ENCODE measurements around the gene TNS1. TPM values are rescaled to one million over a fixed set of nuclear protein-coding genes. Genes with fewer than 3 reads are reported as not detected.

TNS1 gene
- total RNA-seq, 4 donors from 2014 or later = 169 to 316 (median 229) TPM

DNA sequence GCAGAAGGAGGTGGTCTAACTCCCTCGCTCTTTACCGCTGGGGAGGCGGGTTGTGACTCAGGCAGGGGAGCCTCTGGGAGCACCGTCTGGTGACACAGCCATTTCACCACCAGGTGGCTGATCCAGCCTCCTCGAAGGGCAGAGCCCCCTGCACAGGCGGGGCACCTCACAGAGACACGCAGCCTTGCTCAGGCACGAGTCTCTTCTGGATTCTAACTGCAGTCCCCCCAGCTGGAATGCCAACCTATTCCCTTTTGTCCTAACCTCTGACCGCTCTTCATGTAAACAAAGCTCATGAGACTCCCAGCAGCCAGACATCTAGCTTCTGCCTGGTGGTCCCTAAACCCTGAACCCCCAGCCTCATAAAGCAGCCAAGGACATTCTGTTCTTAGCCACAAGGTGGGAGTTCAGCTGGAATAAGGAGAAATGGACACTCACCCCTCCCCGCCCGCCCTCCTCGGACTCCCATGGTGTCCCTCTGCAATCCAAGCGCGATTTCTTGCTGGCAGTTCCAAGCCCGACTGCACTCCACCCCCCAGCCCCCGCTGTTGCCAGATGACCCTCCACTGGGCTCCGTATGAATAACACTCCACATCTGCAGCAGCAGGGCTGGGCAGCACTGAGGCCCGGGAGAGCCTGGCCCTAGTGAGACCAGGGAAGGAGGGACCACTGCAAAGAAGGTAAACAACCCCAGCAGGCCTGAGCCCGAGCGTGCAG lies 84.3 kb downstream of the TNS1 start:
- H3K27ac ChIP-seq = peak overlapping the region; percentile 96 to 99 (median 97)
- H3K27me3 ChIP-seq = no peaks in the 10 kb centered on the region
- peaks cover 84 to 97% of the 10 kb centered on the region in 2 donors for H3K4me1 ChIP-seq
- TF ChIP-seq POLR2A (IDR thresholded peaks at IDR 0.05) = peak in 1 of 2 donors; percentile 25
- TF ChIP-seq, protein P1, sequence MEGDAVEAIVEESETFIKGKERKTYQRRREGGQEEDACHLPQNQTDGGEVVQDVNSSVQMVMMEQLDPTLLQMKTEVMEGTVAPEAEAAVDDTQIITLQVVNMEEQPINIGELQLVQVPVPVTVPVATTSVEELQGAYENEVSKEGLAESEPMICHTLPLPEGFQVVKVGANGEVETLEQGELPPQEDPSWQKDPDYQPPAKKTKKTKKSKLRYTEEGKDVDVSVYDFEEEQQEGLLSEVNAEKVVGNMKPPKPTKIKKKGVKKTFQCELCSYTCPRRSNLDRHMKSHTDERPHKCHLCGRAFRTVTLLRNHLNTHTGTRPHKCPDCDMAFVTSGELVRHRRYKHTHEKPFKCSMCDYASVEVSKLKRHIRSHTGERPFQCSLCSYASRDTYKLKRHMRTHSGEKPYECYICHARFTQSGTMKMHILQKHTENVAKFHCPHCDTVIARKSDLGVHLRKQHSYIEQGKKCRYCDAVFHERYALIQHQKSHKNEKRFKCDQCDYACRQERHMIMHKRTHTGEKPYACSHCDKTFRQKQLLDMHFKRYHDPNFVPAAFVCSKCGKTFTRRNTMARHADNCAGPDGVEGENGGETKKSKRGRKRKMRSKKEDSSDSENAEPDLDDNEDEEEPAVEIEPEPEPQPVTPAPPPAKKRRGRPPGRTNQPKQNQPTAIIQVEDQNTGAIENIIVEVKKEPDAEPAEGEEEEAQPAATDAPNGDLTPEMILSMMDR (IDR thresholded peaks at IDR 0.05) = peak in 3 of 6 experiments; percentile 4 to 25 (median 20)
- no peaks in the 10 kb centered on the region for H3K9me3 ChIP-seq
- H3K36me3 ChIP-seq = peaks cover 3 to 9% of the 10 kb centered on the region in 2 donors
- 37 to 43% methylated on average over 20 of the region's 20 CpGs for WGBS, 2 donors
- intact Hi-C loops (cut with DNase I) = no loop called here
- H3K4me3 ChIP-seq (replicated peaks in 1 of 3) = no peak overlapping the region
- peak; percentile 72 to 73 for DNase-seq

GRCh38 chr2:217916504-217917254 lies 86.1 kb downstream of the TNS1 start:
- Histone ChIP-seq H3K27ac (peak overlapping the region; percentile 96 to 99 (median 97)), H3K27me3 (no peaks in the 10 kb centered on the region), H3K9me3 (no peaks in the 10 kb centered on the region), H3K4me1 (peaks cover 84 to 97% of the 10 kb centered on the region in 2 donors), H3K4me3 (replicated peaks in 1 of 3) (no peak overlapping the region), H3K36me3 (peaks cover 3 to 9% of the 10 kb centered on the region in 2 donors)
- intact Hi-C loops (cut with DNase I) = no loop called here
- DNase-seq = peak; percentile 81 to 86
- WGBS, 2 donors = 22 to 29% methylated on average over 10 of the region's 10 CpGs
- TF ChIP-seq, protein P1 (IDR thresholded peaks at IDR 0.05) = no peak
- peak in 1 of 2 donors; percentile 67 for TF ChIP-seq POLR2A (IDR thresholded peaks at IDR 0.05)

- Histone ChIP-seq H3K9me3 (no peaks in the 10 kb centered on the region), H3K4me1 (peaks cover 84 to 97% of the 10 kb centered on the region in 2 donors), H3K4me3 (replicated peaks in 1 of 3) (no peak overlapping the region), H3K27ac (peak overlapping the region; percentile 96 to 99 (median 97)), H3K36me3 (peaks cover 3 to 9% of the 10 kb centered on the region in 2 donors), H3K27me3 (no peaks in the 10 kb centered on the region)
- no peak for DNase-seq
- WGBS, 2 donors = 84 to 85% methylated on average over 5 of the region's 5 CpGs
- TF ChIP-seq, protein P1 (IDR thresholded peaks at IDR 0.05) = no peak
- no peak for TF ChIP-seq POLR2A (IDR thresholded peaks at IDR 0.05)
- intact Hi-C loops (cut with DNase I) = no loop called here
These were observed 87.1 kb downstream of the TNS1 start for GRCh38 chr2:217915706-217916105.

DNA sequence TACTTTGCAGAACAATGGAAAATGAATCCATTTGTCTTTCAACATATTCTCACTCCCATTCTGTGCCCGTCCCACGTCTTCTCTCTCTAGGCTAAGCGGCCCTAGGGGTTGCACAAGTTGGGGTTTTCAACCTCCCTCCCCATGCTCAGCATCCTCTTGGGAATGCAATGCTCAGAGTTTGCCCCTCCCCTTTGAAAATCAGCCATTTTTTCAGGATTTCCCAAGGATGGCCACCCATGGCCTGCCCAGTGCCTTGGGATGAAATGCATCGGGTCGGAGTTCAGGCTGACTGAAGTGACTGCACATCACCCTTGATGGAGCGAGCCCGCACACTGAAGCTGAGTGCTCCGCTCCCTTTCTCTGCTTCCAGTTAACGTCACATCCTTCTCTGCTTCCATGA lies 87.9 kb downstream of the TNS1 start:
- H3K9me3 ChIP-seq = no peaks in the 10 kb centered on the region
- 81 to 91% methylated on average over 9 of the region's 9 CpGs for WGBS, 2 donors
- TF ChIP-seq POLR2A (IDR thresholded peaks at IDR 0.05) = no peak
- TF ChIP-seq, protein P1 (IDR thresholded peaks at IDR 0.05) = no peak
- H3K27ac ChIP-seq = peak overlapping the region; percentile 96 to 100 (median 98)
- no peaks in the 10 kb centered on the region for H3K27me3 ChIP-seq
- peaks cover 84 to 97% of the 10 kb centered on the region in 2 donors for H3K4me1 ChIP-seq
- no peak for DNase-seq
- intact Hi-C loops (cut with DNase I) = no loop called here
- H3K4me3 ChIP-seq (replicated peaks in 1 of 3) = no peak overlapping the region
- H3K36me3 ChIP-seq = peaks cover 3 to 9% of the 10 kb centered on the region in 2 donors

All from thyroid gland (tissue), 4 donors.